ENCODE results near the gene SACS. TPM values are rescaled to one million over a fixed set of nuclear protein-coding genes. Genes with fewer than 3 reads are reported as not detected.

The SACS gene
- total RNA-seq, 4 donors from 2014 or later = 60.8 to 77.5 (median 65.4) TPM

- Histone ChIP-seq H3K27ac (no peak overlapping the region), H3K9me3 (no peaks in the 10 kb centered on the region), H3K4me3 (no peak overlapping the region), H3K27me3 (no peaks in the 10 kb centered on the region), H3K36me3 (no peaks in the 10 kb centered on the region), H3K4me1 (peaks cover 0 to 11% (median 0%) of the 10 kb centered on the region in 3 donors)
- no peak for ATAC-seq
- TF ChIP-seq POLR2AphosphoS5 (IDR thresholded peaks at IDR 0.05) = no peak
- no peak for TF ChIP-seq CTCF (IDR thresholded peaks at IDR 0.05)
- no peak for TF ChIP-seq EP300 (IDR thresholded peaks at IDR 0.05)
- no peak for TF ChIP-seq POLR2A (IDR thresholded peaks at IDR 0.05)
- 83 to 96% methylated on average over 4 of the region's 4 CpGs for WGBS, 2 donors (ENCODE audit: low coverage in 1 of 2)
Measured at GRCh38 chr13:23437916-23438315, 4.4 kb upstream of the SACS start.

DNA sequence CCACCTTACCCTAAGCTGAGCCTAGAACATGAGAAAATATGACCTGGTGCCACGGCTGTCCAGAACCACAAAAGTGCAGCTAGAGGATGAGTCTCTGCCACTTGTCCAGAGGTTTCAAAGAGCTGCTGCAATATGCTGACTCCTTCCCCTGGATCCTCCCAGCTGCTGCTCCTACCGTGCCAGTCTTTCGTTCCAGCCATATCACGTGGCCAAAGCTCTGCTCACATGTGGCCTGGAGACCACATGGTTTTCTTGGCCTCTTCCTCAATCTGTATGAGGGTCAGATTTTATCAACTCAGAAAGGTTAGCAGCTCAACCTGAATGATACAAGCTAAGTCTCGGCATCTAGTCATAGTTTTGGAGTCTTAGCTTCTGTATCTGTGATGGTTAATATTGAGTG lies 3.2 kb upstream of the SACS start:
- H3K27me3 ChIP-seq = no peaks in the 10 kb centered on the region
- H3K4me3 ChIP-seq = no peak overlapping the region
- ATAC-seq = no peak
- H3K27ac ChIP-seq = no peak overlapping the region
- no peak for TF ChIP-seq POLR2AphosphoS5 (IDR thresholded peaks at IDR 0.05)
- no peak for TF ChIP-seq POLR2A (IDR thresholded peaks at IDR 0.05)
- TF ChIP-seq CTCF (IDR thresholded peaks at IDR 0.05) = no peak
- TF ChIP-seq EP300 (IDR thresholded peaks at IDR 0.05) = no peak
- H3K36me3 ChIP-seq = no peaks in the 10 kb centered on the region
- H3K9me3 ChIP-seq = no peaks in the 10 kb centered on the region
- 76 to 78% methylated on average over 5 of the region's 5 CpGs for WGBS, 2 donors (ENCODE audit: low coverage in 1 of 2)
- peaks cover 0 to 23% (median 0%) of the 10 kb centered on the region in 3 donors for H3K4me1 ChIP-seq

DNA sequence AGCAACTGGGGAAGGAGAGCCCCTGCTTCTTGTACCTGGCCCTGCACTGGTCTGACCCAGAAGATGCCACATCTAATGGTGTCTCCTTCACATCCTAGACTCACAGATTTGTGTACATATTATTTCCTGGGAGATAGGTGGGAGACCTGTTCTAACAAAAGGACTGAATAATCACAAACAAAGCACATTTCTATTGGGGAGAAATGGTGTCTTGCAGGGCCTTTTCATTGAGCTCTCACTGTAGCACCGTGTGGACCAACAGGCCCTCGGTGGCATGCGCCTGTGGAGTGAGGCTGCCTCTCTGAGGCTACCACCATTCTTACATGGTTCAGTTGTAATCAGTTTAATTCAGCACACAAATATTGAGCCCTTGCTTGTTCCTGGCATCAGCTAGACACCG lies 989 bp upstream of the SACS start:
- Histone ChIP-seq H3K4me1 (peaks cover 0 to 30% (median 0%) of the 10 kb centered on the region in 3 donors), H3K4me3 (no peak overlapping the region), H3K27ac (no peak overlapping the region), H3K36me3 (no peaks in the 10 kb centered on the region), H3K9me3 (no peaks in the 10 kb centered on the region), H3K27me3 (no peaks in the 10 kb centered on the region)
- 74 to 89% methylated on average over 4 of the region's 4 CpGs for WGBS, 2 donors (ENCODE audit: low coverage in 1 of 2)
- ATAC-seq = no peak
- TF ChIP-seq POLR2A (IDR thresholded peaks at IDR 0.05) (no peak), CTCF (IDR thresholded peaks at IDR 0.05) (no peak), EP300 (IDR thresholded peaks at IDR 0.05) (no peak), POLR2AphosphoS5 (IDR thresholded peaks at IDR 0.05) (no peak)

- TF ChIP-seq EP300 (IDR thresholded peaks at IDR 0.05) (no peak), POLR2AphosphoS5 (IDR thresholded peaks at IDR 0.05) (no peak), POLR2A (IDR thresholded peaks at IDR 0.05) (no peak)
- H3K4me3 ChIP-seq = peak overlapping the region; percentile 39 to 59
- no peak for ATAC-seq
- WGBS, 2 donors (ENCODE audit: low coverage in 1 of 2) = 29 to 35% methylated on average over 4 to 6 of the region's 6 CpGs
- peak overlapping the region in 3 of 4 donors; percentile 80 to 82 (median 81) for H3K27ac ChIP-seq
- H3K4me1 ChIP-seq = peaks cover 0 to 43% (median 4%) of the 10 kb centered on the region in 3 donors
- no peaks in the 10 kb centered on the region for H3K36me3 ChIP-seq
- H3K27me3 ChIP-seq = no peaks in the 10 kb centered on the region
- no peaks in the 10 kb centered on the region for H3K9me3 ChIP-seq
Measured at GRCh38 chr13:23432626-23433025, 876 bp downstream of the SACS start.

- Histone ChIP-seq H3K4me3 (no peak overlapping the region), H3K4me1 (peaks cover 5 to 54% (median 9%) of the 10 kb centered on the region in 3 donors), H3K36me3 (no peaks in the 10 kb centered on the region), H3K9me3 (no peaks in the 10 kb centered on the region), H3K27me3 (no peaks in the 10 kb centered on the region), H3K27ac (no peak overlapping the region)
- TF ChIP-seq POLR2AphosphoS5 (IDR thresholded peaks at IDR 0.05) (no peak), POLR2A (IDR thresholded peaks at IDR 0.05) (no peak), EP300 (IDR thresholded peaks at IDR 0.05) (no peak), CTCF (IDR thresholded peaks at IDR 0.05) (no peak)
- WGBS, 2 donors (ENCODE audit: low coverage in 1 of 2) = 76 to 100% methylated on average over 1 to 5 of the region's 5 CpGs
- ATAC-seq = no peak
Measured at GRCh38 chr13:23430664-23431063, 2.8 kb downstream of the SACS start.

Data from gastroesophageal sphincter (tissue), 4 donors.